Measurements from ENCODE around the gene CFAP141.
"Not testable (repeated sequence)": the region's sequence is repeated elsewhere in the genome, so short reads cannot be mapped to it uniquely, and the experiment has no call there.

Gene CFAP141

DNA sequence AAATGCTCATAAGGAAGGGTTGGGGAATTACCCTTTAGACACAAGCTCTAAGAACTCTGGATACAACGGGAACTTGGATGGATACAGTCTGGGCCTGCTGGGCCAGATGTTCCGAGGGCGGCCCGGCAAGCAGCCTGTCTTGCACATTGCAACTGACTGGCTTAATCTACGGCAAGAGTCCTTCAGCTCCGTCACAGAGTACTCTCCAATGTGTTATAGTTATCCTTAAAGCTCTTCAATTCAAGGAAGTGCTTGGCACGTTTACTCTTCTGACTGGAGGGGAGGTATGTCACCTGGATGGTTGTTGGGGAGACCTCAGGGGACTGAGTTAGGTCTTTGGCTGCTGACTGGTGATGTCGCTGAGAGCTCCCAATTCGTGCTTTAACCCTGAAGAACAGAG lies 1.1 kb upstream of the CFAP141 start:
- DNase-seq: no peak

DNA sequence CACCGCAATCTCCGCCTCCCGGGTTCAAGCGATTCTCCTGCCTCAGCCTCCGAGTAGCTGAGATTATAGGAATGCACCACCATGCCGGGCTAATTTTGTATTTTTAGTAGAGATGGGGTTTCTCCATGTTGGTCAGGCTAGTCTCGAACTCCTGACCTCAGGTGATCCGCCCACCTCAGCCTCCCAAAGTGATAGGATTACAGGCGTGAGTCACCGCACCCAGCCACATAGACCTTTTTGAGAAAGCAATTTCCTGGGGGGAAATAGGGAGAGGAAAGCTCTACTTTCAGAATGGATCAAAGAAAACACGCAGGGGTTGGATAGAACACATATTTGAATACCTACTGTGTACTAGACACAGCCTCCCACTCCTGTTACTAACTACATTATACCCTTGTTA lies 355 bp downstream of the CFAP141 start:
- not testable (repeated sequence) for DNase-seq

DNA sequence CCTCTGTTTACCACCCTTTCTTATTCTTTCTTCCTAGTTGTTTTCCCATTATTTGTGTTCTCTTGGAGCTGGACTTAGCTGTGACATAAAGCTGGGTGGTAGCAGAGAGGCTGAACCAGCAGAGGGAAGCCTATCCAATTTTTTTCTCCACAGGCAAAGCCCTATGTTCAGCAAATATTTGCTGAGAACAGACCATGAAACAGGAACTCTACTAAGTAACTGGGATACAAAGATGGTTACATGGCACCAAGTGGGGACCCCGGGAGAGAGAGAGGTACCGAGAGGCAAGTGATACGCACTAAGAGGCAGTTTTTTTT lies 6.6 kb downstream of the CFAP141 start:
- DNase-seq: no peak

DNA sequence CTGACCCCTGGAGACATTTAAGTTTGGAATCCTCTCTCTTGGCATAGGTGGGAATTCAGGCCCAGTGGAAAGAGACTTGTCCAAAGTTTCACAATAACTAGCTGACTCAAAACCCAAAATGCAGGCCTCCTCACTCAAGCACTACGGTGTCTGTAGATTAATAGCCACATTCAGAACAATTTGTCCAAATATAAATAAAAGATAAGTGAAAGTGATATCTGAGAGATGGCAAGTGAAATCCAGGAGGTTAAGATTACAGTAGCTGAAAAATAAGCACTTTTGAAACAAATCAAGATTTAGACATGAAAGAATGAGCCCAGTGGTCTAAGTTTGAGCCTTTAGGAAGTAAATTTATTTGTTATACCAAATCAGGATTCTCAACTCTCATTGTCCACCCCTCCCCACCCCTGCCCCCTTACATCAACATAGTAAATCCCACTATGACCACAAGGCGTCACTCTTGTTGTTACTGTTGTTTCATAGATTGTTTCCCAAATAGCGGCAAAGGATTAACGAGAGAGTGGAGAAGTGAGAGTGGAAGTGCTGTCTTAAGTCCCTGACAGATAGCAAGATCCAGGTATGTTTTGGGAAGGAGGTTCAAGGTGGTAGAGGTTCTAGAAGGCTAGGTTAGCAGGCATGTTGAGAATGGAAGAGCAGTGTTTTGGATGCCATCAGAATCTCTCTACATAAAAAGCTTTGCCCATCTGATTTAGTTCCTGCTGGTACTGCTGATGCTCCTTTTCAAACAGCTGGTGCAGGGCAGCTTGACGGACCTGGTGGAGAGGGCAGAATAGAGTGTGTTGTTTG lies 7.2 kb downstream of the CFAP141 start:
- DNase-seq: peak; percentile 68

DNA sequence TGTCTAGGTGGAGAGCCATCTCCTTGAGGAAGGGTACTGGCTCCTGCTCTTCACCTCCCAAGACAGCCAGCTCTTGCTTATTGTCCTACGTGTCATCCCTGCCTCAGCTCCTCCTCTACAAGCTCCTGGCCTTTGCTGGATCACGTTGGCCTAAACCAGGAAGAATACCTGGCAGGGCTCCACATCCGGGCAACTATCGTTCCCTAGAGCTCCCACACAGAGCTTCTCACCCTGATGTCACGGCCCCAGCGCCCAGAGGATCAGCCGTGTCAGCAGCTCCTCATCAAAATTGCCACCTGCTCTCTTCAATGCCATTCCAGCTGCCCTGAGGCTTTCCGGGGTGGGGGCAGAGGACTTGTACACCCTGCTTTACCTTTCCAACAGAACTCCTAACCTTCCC lies 12.3 kb downstream of the CFAP141 start:
- DNase-seq: no peak

DNA sequence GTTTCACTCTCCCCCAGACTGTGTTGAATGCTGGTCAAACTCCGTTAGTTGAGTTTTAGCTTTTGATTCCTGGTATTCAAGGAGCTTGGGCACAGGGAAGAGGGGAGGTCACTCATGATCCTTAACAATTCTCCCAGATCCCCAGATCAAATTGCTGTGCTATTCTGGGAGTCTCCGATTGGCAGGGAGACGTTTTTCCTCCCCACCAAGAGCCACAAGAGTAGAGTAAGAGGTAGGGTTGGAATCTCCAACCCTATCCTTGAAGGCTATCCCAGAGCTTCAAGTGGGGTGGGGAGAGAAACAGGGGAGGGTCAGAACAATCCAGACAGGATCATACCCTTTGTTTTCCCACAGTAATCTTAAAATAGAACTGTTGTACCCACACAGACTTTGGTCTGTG lies 13.7 kb downstream of the CFAP141 start:
- no peak for DNase-seq

DNA sequence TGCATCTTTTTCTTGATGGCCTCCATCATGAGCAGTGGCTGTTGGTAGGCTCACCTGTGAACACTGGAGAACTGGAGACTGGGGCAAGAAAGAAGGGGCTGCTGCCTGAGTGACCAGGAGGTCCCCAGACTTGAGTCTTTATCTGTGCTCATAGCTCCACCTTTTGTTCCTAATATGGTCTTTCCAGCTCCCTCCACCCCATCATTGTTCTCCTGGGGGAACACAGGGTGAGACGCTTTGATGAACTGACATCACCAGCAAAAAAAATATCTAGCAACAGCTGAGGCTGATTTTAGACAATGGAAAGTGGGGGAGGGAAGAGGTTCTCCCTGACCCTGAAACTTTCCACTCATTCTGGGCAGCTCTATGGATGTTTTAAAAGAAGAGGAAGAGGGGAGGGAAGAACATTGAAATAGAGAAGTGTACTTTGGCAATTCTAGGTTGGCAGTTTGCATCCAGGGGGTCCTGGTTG lies 14.1 kb downstream of the CFAP141 start, which contains the start of gene TPM3:
TPM3 (minus strand) TSS at position 111 of the 472 bp plus-strand sequence; CDS start at position 29, 82 bp downstream.
- DNase-seq: no peak

DNA sequence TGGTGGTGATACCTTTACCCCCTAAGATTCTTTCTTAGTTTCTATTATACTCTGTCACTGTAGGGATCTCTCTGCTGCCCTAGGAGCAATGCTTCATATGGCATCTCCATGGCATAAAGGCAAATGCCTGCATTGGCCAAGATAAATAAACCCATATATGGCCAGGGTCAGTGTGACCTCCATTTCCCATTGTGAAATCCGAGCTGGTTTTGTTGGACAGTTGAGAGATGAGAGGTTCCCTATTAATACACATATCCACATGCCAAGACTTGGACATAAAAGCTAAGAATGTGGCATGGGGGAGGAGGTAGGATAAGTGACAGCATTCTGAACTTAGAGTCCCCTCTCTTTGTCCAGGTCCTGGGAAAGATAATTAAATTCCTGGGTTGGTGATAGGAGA lies 15.6 kb downstream of the CFAP141 start:
- DNase-seq: no peak

DNA sequence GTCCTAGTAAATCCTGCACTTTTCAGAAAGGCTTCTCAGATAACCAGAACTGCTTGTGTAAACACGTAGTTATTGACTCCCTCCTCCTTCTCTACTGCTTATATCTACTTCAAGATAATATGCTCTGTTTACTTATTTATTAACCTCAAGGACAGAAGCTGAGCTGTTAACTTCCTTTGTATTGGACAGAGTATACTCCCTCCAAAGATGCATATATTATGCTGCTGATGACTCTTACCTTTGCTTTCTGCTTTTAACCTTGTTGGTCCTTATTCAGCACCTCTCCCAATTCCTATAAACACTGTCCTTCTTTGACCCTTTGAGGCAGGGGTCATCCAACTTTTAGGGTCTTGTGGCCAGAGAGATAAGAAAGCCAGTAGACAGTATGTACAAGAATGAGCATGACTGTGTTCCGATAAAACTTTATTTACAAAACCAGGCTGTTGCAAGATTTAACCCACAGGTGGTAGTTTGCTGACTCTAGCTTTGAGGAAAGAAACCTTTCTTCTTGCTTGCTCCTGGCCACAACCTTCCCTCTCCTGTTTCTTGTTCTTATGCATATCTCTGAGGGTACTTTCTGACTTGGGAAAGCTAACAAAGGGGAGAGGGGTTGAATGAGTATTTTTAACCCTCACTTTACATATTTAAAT lies 19.2 kb downstream of the CFAP141 start:
- no peak for DNase-seq

DNA sequence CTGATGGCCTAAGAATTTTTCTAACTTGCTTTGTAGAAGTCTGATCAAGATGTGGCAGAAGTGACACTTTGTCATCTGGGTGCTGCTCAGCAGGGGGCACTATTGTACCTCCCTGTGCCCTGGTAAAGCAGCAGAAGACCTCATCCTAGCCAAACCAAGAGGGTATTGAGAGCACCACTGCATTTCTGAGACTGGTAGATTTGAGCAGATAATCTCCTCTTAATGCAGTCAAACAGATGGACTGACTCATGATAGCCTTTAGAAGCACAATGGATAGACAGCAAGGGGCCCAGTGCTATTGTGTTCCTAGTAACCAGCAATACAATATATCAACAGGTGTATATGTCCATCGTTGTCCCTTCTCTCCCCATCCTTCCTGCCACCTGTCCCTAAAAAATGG lies 20.0 kb downstream of the CFAP141 start:
- peak; percentile 47 for DNase-seq

DNA sequence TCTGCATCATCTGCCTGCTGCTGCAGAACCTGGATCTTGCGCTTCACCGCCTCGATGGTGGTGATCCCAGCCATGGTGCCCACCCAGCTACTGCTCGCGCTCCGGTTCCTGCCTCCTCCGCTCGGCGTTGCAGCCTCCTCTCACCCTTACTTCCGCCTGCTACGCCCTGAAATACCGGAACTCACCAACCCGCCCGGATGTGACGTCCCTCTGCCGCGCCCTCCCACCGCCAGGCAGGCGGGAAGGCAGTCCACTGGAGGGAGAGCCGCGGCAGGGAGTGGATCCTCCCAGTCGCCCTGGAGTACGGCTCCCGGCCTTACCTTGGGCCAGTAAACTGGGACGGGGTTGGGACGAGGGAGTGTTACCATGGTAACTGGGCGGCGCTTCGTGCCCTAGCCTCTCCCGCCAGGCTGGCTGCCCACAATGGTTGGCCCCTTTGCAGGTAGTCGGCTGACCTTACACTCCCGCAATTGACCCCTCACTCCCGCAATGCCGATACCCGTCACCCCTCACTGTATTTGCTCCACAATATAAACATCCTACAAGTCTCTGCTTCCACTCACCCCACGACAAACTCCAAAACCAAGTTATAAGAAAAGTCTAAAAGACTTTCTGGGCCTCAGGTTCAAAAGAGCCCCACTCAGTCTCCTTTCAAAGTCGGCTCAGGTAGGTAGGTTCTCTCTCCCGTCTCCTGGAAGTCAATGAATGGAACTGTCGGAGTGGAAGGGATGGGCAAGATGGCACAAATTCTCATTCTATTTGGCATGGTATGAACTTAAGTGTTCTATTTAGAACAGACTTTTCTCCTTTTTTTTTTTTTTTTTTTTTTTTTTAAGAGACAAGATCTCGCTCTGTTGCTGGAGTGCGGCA lies 22.9 kb downstream of the CFAP141 start:
- DNase-seq: peak; percentile 98

DNA sequence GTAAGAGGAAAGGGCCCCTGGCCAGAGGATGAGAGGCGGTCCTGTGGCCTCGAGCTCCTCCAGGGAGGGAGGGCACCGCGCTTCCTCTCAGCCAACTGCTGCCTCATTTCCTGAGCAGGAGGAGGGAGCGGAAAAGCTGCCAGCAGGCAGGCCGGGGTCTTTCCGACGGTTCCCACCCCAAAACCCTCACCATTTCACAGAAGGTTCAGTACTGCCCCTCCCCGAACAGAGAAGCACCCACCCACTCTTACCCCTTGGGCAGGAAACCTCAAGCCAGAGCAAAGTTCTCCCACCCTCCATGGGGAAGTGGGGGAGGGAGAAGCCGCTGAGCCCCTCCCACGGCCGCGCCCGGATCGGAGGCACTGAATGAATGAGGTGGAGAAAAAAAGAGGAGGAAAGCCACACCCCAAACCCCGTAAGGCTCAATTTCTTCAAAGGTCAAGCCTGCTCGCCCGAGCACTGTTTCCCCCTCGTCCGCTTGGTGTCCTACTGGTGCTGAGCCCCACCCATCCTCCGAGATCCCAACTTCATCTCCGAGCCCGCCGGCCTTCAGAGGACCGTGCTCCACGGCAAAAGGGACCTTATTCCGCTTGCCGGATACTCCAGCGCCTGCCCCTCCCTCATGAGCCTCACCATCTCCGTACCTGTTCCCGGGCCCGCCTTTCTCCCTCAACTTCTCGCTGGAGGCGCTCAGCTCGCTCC lies 23.6 kb downstream of the CFAP141 start:
- DNase-seq: peak; percentile 44

DNA sequence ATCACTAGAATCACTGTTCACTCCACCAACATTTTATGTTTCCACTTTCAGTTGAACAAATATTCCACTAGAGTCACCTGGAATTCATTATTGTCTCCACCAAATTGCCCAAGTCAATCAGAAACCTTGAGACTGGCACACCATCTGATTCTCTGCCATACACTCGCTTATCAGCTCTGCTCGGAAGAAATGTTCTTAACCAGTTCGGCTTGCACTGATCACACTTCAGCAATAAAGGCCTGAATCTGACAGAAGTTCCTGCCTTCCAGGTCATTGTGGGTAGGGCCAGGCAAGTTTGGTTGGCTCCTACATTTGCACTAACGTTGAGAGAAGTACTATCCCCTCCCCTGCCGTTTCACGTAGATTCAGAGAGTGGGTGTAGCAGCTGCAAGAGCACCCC lies 24.2 kb downstream of the CFAP141 start:
- DNase-seq: no peak

DNA sequence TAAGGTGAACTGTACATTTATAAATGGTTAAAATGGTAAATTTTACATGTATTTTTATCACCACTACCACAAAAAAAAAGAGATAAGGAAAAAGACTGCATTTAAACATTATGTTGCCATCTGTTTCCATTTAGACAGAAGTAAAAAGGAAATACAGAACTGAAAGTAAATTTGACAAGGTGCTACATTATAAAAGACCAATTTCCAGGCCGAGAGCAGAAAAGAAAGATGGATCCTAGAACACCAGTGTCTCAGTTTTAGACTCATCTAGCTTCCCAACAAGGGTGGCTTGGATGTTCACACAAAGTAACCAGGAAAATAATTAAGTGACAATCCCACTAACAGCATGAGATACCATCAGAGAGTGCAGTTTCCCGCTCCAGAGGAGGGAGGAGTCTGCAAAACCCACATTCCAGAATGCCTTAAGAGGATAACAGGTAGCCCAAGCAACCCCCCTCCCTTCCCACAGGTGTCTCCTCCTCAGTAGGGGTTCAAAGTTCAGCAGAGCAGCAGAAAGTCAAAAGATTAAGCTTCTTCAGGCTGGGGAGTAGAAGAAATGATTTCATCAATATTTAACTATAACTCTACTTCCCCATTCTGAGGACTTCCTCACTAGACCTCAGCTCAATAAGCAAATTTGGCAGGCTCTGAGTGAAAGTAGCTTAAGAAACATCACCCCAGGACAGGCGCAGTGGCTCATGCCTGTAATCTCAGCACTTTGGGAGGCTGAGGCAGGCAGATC lies 26.0 kb downstream of the CFAP141 start:
- no peak for DNase-seq

DNA sequence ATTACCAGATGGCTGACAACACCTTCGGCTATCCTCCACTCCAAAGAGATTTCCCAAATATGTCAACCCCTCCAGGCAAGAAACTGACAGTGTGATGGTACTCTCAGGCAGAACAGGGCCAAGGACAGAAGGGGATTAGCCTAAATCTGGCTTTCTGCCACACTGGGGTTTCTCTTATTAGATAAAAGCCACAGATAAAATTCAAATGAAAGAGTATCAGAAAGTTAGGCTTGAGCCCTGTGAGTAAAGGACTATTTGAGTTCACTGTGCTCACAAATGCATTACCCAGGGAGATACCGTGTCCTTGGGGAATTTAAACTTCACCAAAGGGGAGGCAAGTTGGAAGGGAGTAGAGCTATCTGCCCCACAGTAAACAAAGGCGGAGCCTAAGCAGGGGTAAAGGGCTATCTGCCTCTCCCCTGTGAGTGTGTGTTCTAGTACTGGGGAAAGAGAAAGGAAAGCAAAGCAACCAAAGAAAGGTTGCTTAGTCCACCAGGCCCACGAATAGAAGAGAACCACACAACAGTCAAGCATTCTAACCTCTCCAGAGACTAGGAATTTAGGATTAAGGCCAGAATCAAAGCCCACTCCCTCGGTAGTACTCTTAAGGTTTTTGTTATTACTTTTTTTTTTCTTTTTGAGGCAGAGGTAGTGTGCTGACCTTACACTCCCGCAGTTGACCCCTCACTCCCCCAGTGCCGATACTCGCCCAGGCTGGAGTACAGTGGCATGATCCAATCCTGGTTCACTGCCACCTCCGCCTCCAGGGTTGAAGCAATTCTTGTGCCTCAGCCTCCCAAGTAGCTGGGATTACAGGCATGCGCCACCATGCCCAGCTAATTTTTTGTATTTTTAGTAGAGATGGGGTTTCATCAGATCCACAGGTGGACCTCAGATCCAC lies 27.0 kb downstream of the CFAP141 start:
- DNase-seq: no peak

DNA sequence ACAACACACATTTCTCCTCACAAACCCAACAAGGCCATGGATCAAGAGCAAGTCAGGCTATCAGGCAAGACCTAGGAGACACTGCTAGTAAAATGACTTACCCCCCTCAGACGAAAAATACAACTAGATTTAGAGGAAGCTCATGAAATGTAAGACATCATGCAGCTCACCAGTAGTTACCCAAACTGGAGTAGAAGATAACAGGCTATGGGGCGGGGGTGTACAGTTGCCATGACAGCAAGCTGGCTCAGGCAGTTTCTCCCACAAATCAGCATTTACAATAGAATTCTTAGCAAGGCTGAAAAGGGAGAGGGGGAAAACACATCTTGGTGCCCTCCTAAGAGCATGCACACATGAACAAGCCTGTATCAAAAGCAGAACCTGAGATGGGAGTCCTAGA lies 28.1 kb downstream of the CFAP141 start:
- no peak for DNase-seq

DNA sequence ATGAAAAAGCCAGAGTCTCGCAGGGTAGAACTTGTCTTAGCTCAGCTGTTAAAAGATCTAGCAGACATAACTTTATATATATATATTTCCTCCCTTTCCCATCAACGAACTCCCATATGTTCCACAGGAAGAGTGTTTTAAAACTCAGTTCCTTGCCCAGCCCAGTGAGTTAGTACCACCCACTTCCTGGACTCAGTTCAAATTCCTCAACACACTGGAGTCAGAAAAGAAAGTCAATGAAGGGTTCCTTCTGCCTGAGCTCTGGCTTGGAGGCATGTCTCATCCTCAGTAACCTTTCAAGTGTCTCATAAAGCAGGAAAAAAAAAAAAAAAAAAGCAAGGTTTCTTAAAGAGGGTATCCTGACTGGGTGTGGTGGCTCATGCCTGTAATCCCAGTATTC lies 29.8 kb downstream of the CFAP141 start:
- no peak for DNase-seq

DNA sequence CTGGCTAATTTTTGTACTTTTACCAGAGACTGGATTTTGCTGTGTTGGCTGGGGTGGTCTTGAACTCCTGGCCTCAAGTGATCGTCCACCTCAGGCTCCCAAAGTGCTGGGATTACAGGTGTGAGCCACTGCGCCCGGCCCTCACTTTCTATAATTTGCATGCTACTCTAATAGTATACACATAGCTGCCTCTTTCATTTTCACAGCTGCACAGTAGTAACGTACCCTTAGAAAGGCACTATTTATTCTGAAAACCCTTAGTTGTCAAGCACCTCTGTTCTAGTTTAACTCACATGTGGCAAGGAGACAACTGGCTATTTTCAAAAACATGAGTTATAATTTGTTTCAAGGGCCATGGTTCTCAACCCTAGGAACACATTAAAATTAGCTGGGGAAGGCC lies 31.5 kb downstream of the CFAP141 start:
- DNase-seq: no peak

DNA sequence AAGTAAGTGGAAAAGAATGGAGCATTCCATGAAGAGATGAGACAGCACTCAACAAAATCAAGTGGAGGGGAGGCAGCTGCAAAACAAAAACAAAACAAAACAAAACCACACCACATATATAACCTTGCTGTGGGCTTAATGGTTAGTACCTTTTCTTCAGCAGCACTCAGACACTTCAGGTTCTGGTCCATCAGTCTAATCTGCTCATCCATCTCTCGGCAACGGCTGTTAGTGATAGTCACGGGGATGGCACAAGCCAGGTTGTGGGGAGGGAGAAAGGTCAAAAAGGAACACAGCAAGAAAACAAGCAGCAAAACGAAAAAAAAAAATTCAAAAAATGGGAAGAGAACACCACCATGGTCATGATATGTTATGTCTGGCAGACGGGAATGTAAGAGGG lies 34.3 kb downstream of the CFAP141 start:
- no peak for DNase-seq

DNA sequence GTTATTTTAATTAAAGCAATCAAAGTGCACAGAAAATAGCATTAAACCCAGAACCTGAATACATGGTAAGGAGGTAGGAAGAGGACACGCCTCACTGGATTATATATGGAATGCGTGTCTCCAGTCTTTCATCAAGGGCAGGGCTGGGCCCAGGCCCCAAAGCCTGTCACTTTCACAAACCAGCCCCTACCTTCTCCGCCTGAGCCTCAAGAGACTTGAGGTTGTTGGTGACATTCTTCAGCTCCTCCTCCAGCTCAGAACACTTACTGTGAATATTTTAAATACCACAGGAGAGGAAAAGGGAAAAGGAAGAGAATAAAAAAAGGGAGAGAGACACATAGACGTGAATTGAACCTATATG lies 34.9 kb downstream of the CFAP141 start:
- DNase-seq: no peak

DNA sequence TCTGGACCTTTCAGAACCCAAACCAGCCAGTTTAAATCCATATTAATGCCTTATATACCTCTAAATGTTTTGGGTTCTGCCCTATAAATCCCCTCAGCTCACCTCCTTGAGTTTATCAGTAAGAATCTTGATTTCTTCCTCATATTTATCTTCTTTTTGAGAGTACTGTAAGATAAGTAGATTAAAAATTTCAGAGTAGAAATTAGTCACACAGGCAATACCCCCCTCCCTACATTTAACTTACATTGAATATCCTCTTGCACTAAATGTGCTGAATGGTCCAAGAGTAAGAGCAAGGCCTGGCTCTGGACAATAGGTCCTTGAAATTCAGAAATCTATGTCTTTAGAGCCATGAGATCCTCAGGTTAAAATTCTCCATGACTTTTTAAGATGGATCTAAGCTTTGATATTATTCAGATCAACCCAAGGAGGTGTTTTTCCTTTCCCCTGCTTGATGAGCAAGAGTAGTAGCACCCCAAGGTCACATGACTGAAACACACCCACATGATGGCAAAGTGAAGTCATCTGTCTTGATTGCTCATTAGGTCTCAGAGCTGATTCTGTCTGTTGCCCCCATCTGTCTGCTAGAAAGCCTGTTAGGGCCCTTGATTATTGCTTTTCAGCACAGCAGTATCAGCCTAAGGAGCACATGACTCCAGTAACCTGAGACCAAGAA lies 35.4 kb downstream of the CFAP141 start:
- no peak for DNase-seq
